K562 (cell line): Measurements from ENCODE around the gene BEST2. TPM values are rescaled to one million over a fixed set of nuclear protein-coding genes. Genes with fewer than 3 reads are reported as not detected.

Experiments
- HCFC1 ChIP-seq: IDR thresholded peaks from 2 replicates; pipeline ENCODE4 v1.6.1; 2012; ENCODE audit warnings: low read depth, low read length, improper control_type of control experiment
- MGA ChIP-seq: fragments of 450-650 bp; IDR thresholded peaks from 2 replicates; pipeline ENCODE4 v1.6.1; 2016; ENCODE audit warnings: mild to moderate bottlenecking, moderate library complexity
- RREB1 ChIP-seq: fragments of 250-450 bp; sonication (Bioruptor Pico); IDR thresholded peaks from 2 replicates; pipeline ENCODE4 v1.4.0; 2020
- polyA plus RNA-seq, 8 experiments: library from polyadenylated mRNA; depleted of rRNA in 4 of 8; stranded (reverse) in 5 of 8; unstranded in 3 of 8; fragments of >200 nt; fragmentation: Nextera tagmentation in 2 of 8; fragmentation: Illumina TruSeq in 1 of 8; extraction: Ambion mirVana in 2 of 8; extraction: Trizol in 1 of 8; gene quantifications; 2 replicates each; pipeline versions ENCODE4 v1.2.1 to v1.2.3, GENCODE V29; 2011 to 2014; ENCODE audit warnings: inconsistent platforms in 1 of 8, missing spikeins in 1 of 8
- total RNA-seq, 7 experiments: library from RNA; depleted of rRNA in 6 of 7; stranded (reverse); fragments of >200 nt in 6 of 7; fragmentation: Illumina TruSeq in 2 of 7; extraction: Trizol in 2 of 7; gene quantifications; 2 replicates each; pipeline versions ENCODE4 v1.2.1 to v1.2.3, GENCODE V29; 2011 to 2021; ENCODE audit warnings: low replicate concordance in 1 of 7
- TF ChIP-seq, protein P1 (sequence below): fragments of 450-650 bp; IDR thresholded peaks from 2 replicates; pipeline ENCODE4 v1.6.1; 2018; ENCODE audit not compliant: partially characterized antibody

Gene BEST2
- total and polyA plus RNA-seq, 9 of the 15 experiments (the other 6 are each of a cell fraction or from before 2014, with no cell fraction given) = not detected

- TF ChIP-seq, protein P1, sequence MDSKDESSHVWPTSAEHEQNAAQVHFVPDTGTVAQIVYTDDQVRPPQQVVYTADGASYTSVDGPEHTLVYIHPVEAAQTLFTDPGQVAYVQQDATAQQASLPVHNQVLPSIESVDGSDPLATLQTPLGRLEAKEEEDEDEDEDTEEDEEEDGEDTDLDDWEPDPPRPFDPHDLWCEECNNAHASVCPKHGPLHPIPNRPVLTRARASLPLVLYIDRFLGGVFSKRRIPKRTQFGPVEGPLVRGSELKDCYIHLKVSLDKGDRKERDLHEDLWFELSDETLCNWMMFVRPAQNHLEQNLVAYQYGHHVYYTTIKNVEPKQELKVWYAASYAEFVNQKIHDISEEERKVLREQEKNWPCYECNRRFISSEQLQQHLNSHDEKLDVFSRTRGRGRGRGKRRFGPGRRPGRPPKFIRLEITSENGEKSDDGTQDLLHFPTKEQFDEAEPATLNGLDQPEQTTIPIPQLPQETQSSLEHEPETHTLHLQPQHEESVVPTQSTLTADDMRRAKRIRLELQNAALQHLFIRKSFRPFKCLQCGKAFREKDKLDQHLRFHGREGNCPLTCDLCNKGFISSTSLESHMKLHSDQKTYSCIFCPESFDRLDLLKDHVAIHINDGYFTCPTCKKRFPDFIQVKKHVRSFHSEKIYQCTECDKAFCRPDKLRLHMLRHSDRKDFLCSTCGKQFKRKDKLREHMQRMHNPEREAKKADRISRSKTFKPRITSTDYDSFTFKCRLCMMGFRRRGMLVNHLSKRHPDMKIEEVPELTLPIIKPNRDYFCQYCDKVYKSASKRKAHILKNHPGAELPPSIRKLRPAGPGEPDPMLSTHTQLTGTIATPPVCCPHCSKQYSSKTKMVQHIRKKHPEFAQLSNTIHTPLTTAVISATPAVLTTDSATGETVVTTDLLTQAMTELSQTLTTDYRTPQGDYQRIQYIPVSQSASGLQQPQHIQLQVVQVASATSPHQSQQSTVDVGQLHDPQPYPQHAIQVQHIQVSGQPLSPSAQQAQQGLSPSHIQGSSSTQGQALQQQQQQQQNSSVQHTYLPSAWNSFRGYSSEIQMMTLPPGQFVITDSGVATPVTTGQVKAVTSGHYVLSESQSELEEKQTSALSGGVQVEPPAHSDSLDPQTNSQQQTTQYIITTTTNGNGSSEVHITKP = peak; percentile 99
- TF ChIP-seq MGA (peak; percentile 80), HCFC1 (peak; percentile 59), RREB1 (CRISPR knock-in tag) (peak; percentile 38; the same call in 1 of the 2 replicates)
These were observed 50.1 kb downstream of the BEST2 start, which contains the start of the genes PRDX2 and THSD8 (continued) for GRCh38 chr19:12801466-12802266.
